CD14-positive monocyte (primary cell): ENCODE measurements around the gene DENND1A. TPM values are rescaled to one million over a fixed set of nuclear protein-coding genes. Genes with fewer than 3 reads are reported as not detected.

Experiments
- DNase-seq, 3 donors: peaks; one replicate each; pipeline ENCODE4 v3.0.0-alpha.2; 2011 to 2022
- H2AFZ ChIP-seq: 2 replicates; pipeline ENCODE4 v1.6.0; 2012; ENCODE audit warnings: mild to moderate bottlenecking, low read depth, low read length, inconsistent platforms; ENCODE audit not compliant: insufficient read depth, poor library complexity, severe bottlenecking
- H3K27ac ChIP-seq, 2 donors: 1 replicate in 1 of 2; 2 replicates in 1 of 2; pipeline ENCODE4 v1.5.1; 2012 to 2013; ENCODE audit warnings: low read length in 2 of 2, control low read depth in 1 of 2, inconsistent platforms in 1 of 2, low read depth in 1 of 2, mild to moderate bottlenecking in 1 of 2
- H3K27me3 ChIP-seq, 2 donors: one replicate each; pipeline versions ENCODE4 v1.6.0 to v1.6.1; 2011 to 2013; ENCODE audit warnings: low read length in 2 of 2; ENCODE audit not compliant: control insufficient read depth in 2 of 2, insufficient read depth in 2 of 2
- H3K36me3 ChIP-seq, 2 donors: replicated peaks in 1 of 2; 1 replicate in 1 of 2; 2 replicates in 1 of 2; pipeline versions ENCODE4 v1.5.1 to v1.6.1; 2012 to 2013; ENCODE audit warnings: low read length in 2 of 2, control low read depth in 1 of 2, inconsistent platforms in 1 of 2, mild to moderate bottlenecking in 1 of 2; ENCODE audit not compliant: insufficient read depth in 2 of 2, control insufficient read depth in 1 of 2
- H3K4me1 ChIP-seq, 2 donors: 1 replicate in 1 of 2; 2 replicates in 1 of 2; pipeline versions ENCODE4 v1.5.1 to v1.6.1; 2012 to 2013; ENCODE audit warnings: low read length in 2 of 2, control low read depth in 1 of 2, inconsistent platforms in 1 of 2, mild to moderate bottlenecking in 1 of 2, moderate library complexity in 1 of 2; ENCODE audit not compliant: insufficient read depth in 2 of 2, control insufficient read depth in 1 of 2
- H3K4me2 ChIP-seq: replicated peaks from 2 replicates; pipeline ENCODE3; 2012; ENCODE audit warnings: low read length, moderate library complexity, mild to moderate bottlenecking; ENCODE audit not compliant: poor library complexity, severe bottlenecking; ENCODE audit errors: extremely low read depth
- H3K4me3 ChIP-seq, 3 experiments: fragments of 200-600 bp in 1 of 3; sonication (generic) in 1 of 3; replicated peaks in 1 of 3; 1 replicate in 2 of 3; 2 replicates in 1 of 3; pipeline ENCODE4 v1.5.1; 2011 to 2013; ENCODE audit warnings: low read length in 3 of 3, mild to moderate bottlenecking in 3 of 3, control low read depth in 2 of 3, low read depth in 2 of 3, inconsistent platforms in 1 of 3, moderate library complexity in 1 of 3
- H3K79me2 ChIP-seq: 2 replicates; pipeline ENCODE4 v1.6.0; 2012; ENCODE audit warnings: mild to moderate bottlenecking, control low read depth, inconsistent platforms, low read length, moderate library complexity; ENCODE audit not compliant: insufficient read depth
- H3K9ac ChIP-seq: 2 replicates; pipeline ENCODE4 v1.6.0; 2017; ENCODE audit warnings: low read length, mild to moderate bottlenecking; ENCODE audit not compliant: insufficient read depth, poor library complexity, severe bottlenecking
- H3K9me3 ChIP-seq, 2 donors: replicated peaks in 1 of 2; 1 replicate in 1 of 2; 2 replicates in 1 of 2; pipeline versions ENCODE4 v1.5.1 to v1.6.1; 2012 to 2013; ENCODE audit warnings: low read length in 2 of 2, control low read depth in 1 of 2; ENCODE audit not compliant: control insufficient read depth in 1 of 2, insufficient read depth in 1 of 2
- H4K20me1 ChIP-seq: 2 replicates; pipeline ENCODE4 v1.6.0; 2012; ENCODE audit warnings: mild to moderate bottlenecking, low read length, control low read depth, moderate library complexity; ENCODE audit not compliant: insufficient read depth
- H3K27ac Mint-ChIP-seq, 7 donors: one replicate each; pipeline ENCODE4 v1.8.0; 2020; ENCODE audit warnings: mild to moderate bottlenecking in 7 of 7, mixed read lengths in 7 of 7, moderate library complexity in 6 of 7, inconsistent platforms in 2 of 7
- H3K27me3 Mint-ChIP-seq, 3 donors: one replicate each; pipeline ENCODE4 v1.8.0; 2021 to 2022; ENCODE audit warnings: low read depth in 3 of 3, mild to moderate bottlenecking in 3 of 3, mixed read lengths in 3 of 3, moderate library complexity in 3 of 3, inconsistent platforms in 1 of 3
- H3K36me3 Mint-ChIP-seq, 2 donors: one replicate each; pipeline ENCODE4 v1.8.0; 2020; ENCODE audit warnings: mixed read lengths in 2 of 2, inconsistent platforms in 1 of 2, mild to moderate bottlenecking in 1 of 2
- H3K4me1 Mint-ChIP-seq: one replicate; pipeline ENCODE4 v1.8.0; 2020; ENCODE audit warnings: mild to moderate bottlenecking, mixed read lengths
- H3K4me3 Mint-ChIP-seq, 2 donors: one replicate each; pipeline ENCODE4 v1.8.0; 2020; ENCODE audit warnings: mild to moderate bottlenecking in 2 of 2, mixed read lengths in 2 of 2, moderate library complexity in 1 of 2
- H3K9me3 Mint-ChIP-seq, 7 donors: one replicate each; pipeline ENCODE4 v1.8.0; 2020 to 2022; ENCODE audit warnings: mixed read lengths in 7 of 7, mild to moderate bottlenecking in 6 of 7, moderate library complexity in 6 of 7, inconsistent platforms in 2 of 7
- WGBS: methylation state at CpG from one replicate; pipeline ENCODE4 v1.1.5; 2013; ENCODE audit warnings: missing lambda C conversion rate; ENCODE audit not compliant: insufficient coverage; 5-methylcytosine and 5-hydroxymethylcytosine counted together
- intact Hi-C, 2 donors: fragments of 100-400 bp; cut with micrococcal nuclease; formaldehyde crosslinking; loops; one replicate each; pipeline versions ENCODE4 v1.15.0 to v1.15.1; 2023
- polyA plus RNA-seq, 3 donors: library from polyadenylated mRNA; depleted of rRNA in 1 of 3; unstranded in 2 of 3; stranded (reverse) in 1 of 3; fragments of 300-500 nt in 2 of 3; fragments of >200 nt in 1 of 3; fragmentation: Illumina TruSeq in 2 of 3; gene quantifications; 1 replicate in 2 of 3; 2 replicates in 1 of 3; pipeline ENCODE4 v1.2.3, GENCODE V29; 2012 to 2021
- TF ChIP-seq, protein P1 (sequence below): fragments of 200-600 bp; IDR thresholded peaks from one replicate; pipeline ENCODE4 v1.8.0; 2022; ENCODE audit warnings: antibody characterized with exemption, mild to moderate bottlenecking

The DENND1A gene
- polyA plus RNA-seq, 3 donors: 24.8 to 73.0 (median 29.4) TPM

DNA sequence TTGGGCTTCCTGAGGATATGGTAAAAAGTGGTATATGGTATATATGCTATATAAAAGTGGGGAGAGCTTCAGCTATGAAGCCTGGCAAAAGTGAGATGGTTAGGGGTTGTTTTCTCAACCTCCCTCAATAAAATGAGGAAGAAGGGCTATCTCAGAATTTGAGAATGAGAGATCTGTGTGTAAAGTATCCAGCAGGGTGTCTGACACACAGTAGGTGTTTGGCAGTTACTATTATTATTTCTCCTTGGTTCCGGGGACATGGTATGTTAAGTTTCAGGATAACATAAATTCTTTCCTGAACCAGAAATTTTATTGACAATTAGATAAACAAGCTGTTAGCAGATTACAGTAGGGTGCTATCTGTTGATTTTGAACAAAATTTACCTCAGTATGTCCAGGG, 94.1 kb downstream of the DENND1A start:
- WGBS: no CpG with 5 or more reads among the region's 1 CpG
- Histone ChIP-seq H3K4me3 (peak overlapping the region in 1 of 3 experiments; percentile 63), H3K9me3 (no peaks in the 10 kb centered on the region), H3K27me3 (no peaks in the 10 kb centered on the region), H3K27ac (peak overlapping the region in 1 of 2 donors; percentile 75), H3K9ac (no peak overlapping the region), H3K4me2 (peak overlapping the region; percentile 72), H3K36me3 (no peaks in the 10 kb centered on the region), H2AFZ (no peak overlapping the region), H3K79me2 (peaks cover 94% of the 10 kb centered on the region), H3K4me1 (peaks cover 36 to 41% of the 10 kb centered on the region in 2 donors), H4K20me1 (peaks cover 85% of the 10 kb centered on the region)
- Mint-ChIP-seq H3K4me3 (peak overlapping the region in 1 of 2 donors; percentile 88), H3K27me3 (no peaks in the 10 kb centered on the region), H3K27ac (peak overlapping the region; percentile 68 to 87 (median 85)), H3K9me3 (peaks cover 0 to 7% (median 0%) of the 10 kb centered on the region in 7 donors), H3K36me3 (peaks cover 4 to 8% of the 10 kb centered on the region in 2 donors), H3K4me1 (peaks cover 59% of the 10 kb centered on the region)
- intact Hi-C loops: loop anchor here in 1 of 2 donors (10.0 kb wide), 1 partner anchor 89 kb away; no protein-coding TSS in a partner anchor
- TF ChIP-seq, protein P1, sequence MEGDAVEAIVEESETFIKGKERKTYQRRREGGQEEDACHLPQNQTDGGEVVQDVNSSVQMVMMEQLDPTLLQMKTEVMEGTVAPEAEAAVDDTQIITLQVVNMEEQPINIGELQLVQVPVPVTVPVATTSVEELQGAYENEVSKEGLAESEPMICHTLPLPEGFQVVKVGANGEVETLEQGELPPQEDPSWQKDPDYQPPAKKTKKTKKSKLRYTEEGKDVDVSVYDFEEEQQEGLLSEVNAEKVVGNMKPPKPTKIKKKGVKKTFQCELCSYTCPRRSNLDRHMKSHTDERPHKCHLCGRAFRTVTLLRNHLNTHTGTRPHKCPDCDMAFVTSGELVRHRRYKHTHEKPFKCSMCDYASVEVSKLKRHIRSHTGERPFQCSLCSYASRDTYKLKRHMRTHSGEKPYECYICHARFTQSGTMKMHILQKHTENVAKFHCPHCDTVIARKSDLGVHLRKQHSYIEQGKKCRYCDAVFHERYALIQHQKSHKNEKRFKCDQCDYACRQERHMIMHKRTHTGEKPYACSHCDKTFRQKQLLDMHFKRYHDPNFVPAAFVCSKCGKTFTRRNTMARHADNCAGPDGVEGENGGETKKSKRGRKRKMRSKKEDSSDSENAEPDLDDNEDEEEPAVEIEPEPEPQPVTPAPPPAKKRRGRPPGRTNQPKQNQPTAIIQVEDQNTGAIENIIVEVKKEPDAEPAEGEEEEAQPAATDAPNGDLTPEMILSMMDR: no peak
- DNase-seq: peak in 2 of 3 donors; percentile 27 to 37

DNA sequence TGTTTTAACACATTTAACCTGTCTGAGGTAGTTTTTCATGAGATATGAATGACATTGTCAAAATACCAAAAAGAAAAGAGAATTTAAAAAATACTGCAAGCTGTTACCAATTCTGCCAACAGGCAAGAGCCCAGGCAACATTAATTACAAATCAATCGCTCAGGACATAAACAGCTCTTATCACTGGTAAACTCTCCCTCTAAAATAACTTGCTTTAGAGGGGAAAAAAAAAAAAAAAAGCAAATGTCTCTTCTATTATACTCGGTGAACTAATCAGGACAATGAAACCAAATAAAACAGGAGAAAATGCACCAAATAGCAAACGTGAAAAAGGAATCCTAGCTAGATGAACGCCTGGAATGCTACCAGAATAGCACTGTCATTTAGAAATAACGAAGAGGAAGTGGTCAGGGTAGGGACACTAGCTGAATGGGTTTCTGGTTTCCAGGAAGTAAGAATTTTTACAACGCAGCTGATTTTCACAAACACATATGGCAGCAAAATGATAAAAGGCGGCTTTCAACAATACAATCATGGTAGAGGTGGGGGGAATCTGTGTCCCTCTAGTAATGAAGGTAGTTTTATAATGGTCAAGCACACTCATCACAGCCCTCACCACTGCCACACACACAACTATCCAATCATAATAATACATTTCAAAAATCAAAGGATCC, 94.9 kb downstream of the DENND1A start:
- peaks cover 36 to 41% of the 10 kb centered on the region in 2 donors for H3K4me1 ChIP-seq
- TF ChIP-seq, protein P1: no peak
- intact Hi-C loops: loop anchor here in 1 of 2 donors (10.0 kb wide), 1 partner anchor 90 kb away; no protein-coding TSS in a partner anchor

More for the DNA sequence above, 94.9 kb downstream of the DENND1A start:
- Histone ChIP-seq H3K9me3 (no peaks in the 10 kb centered on the region), H3K27ac (peak overlapping the region in 1 of 2 donors; percentile 75), H3K4me3 (peak overlapping the region in 2 of 3 experiments; percentile 41 to 63), H3K4me2 (peak overlapping the region; percentile 72), H3K27me3 (no peaks in the 10 kb centered on the region), H3K79me2 (peaks cover 94% of the 10 kb centered on the region), H3K9ac (no peak overlapping the region), H4K20me1 (peaks cover 87% of the 10 kb centered on the region), H3K36me3 (peaks cover 0 to 4% of the 10 kb centered on the region in 2 donors), H2AFZ (peak overlapping the region; percentile 32)
- peaks cover 8 to 11% of the 10 kb centered on the region in 2 donors for H3K36me3 Mint-ChIP-seq
- WGBS: 0% methylated on average over 3 of the region's 7 CpGs
- peaks cover 0 to 1% (median 0%) of the 10 kb centered on the region in 3 donors for H3K27me3 Mint-ChIP-seq
- peaks cover 59% of the 10 kb centered on the region for H3K4me1 Mint-ChIP-seq
- peaks cover 0 to 7% (median 2%) of the 10 kb centered on the region in 7 donors for H3K9me3 Mint-ChIP-seq
- peak overlapping the region; percentile 68 to 91 (median 85) for H3K27ac Mint-ChIP-seq
- peak overlapping the region; percentile 54 to 88 for H3K4me3 Mint-ChIP-seq
- peak; percentile 50 to 76 (median 66) for DNase-seq
